Hypothalamus (tissue), 51 donors: ENCODE measurements around the gene ZNF554.

Experiments
- DNase-seq, 51 donors: peaks; one replicate each; lab custom pipeline; 2025; lab: John Stamatoyannopoulos, UW

Gene ZNF554

DNA sequence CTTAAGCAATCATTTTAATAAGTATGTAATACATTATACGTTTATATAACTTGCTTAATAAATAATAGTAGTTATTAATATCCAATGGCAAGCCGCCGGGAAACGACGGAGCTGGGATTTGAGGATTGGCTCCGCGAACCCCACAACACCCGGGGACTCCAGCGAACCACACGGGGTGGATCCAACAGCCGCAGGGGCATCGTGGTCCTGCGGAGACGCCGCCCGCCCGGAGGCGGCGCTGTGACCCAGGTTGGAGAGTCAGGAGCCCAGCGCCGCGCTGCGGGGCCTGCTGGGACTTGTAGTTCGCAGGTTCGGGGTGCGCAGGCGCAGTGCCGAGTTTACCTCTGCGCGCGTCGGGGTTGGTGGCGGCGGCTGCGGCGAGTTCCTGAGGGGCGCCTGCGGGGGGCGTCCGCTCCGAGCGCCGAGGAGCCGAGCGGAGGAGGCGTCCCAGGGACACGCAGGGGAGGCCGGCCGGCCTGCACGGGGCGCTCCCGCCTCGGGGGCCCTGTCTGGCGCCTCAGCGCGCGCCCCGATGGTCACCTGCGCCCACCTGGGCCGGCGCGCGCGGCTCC lies at the start of gene ZNF554:
Gene ZNF554, plus strand, starts transcription at position 329 of the 572 bp plus-strand sequence. Its CDS starts 204 bp downstream, at position 533.
- DNase-seq = peak; percentile 45 to 96 (median 90)

DNA sequence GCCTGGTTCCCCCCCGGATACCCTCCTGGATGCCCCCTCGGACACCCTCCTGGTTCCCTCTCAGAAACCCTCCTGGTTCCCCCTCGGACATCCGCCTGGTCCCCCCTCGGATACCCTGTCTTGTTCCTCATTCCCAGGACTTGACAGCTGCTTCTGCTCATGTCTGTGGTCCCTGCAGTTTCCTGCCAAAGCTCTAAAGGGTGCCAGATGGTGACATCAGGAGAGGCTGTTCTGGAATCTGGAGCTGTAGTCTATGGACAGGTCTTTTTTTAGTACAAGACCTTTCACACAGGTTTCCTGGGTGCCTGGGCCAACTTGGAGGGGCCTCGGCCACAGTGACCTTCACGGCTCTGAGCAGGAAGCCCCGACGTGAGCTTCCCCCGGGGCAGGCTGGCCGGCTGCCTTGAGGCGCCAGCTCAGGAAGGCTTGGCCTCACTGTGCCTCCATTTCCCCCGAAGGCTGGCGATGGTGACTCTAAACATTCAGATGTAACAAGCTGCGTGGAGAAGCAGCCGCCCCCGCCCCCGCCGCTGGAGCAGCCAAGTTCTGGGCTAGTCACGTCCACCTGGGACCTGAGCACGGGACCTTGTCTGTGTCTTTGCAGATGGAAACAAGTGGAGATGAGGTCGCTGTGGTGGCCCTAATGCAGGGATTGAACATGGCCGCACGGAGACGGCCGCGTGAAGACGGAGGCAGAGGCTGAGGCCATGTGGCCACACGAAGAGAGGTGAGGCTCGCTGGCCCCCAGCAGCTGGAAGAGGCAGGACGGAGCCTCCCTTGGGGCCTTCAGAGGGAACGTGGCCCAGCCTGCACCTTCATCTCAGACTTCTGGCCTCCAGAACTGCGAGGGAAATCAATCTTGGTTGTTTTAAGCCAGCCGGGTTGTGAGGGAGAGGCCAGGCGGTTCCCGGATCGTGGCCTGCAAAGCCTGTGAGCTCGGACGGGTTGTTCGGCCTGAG lies 49.3 kb upstream of the ZNF554 start:
- peak in 18 of 51 donors; percentile 4 to 45 (median 32) for DNase-seq

DNA sequence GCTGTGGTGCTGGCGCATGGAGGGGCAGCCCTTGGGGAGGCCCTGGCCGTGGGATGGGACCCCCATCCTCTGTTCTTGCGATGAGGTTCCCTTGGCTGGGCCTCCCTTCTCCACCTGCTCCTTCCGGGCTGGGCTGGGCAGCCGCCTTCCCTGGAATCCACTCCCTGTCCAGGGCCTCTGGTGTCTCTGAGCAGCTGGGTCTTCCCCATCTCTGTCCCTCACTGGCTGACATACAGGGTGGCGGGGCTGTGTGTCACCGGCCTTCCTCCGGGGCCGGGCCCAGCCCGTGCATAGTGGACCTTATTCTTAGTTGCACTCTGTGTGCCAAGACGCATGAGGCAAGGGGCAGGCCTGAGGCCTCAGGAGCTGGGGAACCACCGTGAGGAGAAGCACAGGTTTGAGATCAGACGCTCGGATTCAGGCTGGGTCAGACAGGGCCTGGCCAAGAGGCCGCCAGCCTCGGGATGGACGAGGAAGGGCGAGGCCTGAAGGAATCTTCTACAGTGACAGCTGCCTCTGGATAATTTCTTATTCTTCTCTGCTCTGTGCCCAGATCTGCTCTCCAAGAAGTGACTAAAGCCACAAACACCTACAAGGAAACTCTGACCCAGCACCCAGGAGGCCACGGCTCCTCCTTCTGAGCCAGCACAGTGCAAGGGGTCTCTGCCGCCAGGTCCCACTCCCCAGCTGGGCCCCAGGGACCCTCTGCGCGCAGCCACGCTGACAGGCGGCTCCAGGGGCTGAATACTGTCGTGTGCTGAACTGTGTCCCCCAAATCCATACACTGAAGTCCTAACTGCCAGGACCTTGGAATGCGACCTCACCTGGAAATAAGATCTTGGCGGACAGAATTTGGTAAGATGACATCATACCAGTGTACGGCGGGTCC lies 47.6 kb upstream of the ZNF554 start:
- no peak for DNase-seq

DNA sequence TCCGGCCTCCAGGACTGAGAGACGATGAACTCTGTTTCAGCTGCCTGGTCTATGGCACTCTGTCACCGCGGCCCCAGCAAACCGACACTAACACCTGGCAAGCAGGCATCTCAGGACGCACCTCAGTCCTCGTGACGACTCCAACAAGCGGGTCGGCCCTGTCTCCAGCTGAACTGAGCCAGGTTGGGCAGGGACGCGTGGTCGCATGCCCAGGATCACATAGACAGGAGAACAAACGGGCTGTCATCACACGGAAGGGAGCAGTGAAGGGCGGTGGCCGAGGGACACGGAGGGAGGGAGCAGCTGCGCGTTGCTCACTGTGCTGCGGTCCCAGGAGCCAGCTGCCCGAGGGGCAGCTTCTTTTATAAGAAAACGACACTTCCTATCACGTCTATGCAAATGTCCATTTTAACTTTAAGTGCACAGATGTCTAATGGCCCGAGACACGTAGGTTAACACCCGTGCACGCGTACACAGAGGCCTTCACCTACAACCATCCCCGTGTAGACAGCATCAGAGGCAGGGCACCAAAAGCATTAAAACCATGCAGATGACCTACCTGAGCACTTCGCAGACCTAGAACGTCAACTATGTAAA lies 45.5 kb upstream of the ZNF554 start:
- DNase-seq = no peak

DNA sequence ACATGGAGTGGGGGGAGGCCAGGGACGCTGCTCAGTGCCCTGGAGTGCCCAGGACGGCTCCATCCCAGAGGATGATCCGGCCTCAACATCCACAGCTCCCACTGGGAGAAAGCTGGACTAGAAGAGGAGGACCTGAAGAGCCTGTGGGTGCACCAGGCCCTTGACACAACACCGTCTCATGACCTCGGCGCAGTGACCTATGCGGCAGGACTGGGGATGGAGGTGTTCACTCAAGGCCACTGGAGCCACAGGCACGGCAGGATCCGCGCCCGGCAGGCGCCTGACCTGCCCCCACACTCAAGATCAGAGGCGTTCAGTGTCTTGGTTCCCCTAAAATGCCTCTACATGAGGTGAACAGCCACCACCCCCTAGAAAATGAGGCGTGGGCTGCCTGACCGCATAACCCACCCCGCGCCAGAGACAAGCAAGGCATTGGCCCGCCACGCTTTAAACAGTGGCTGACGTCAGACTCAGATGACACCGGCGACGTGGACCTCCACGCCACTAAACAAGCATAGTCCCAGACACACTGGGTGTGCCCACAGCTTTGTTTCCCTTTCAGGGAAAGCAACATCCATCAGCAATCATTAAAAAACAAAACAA lies 44.6 kb upstream of the ZNF554 start:
- peak in 12 of 51 donors; percentile 9 to 51 (median 26) for DNase-seq

DNA sequence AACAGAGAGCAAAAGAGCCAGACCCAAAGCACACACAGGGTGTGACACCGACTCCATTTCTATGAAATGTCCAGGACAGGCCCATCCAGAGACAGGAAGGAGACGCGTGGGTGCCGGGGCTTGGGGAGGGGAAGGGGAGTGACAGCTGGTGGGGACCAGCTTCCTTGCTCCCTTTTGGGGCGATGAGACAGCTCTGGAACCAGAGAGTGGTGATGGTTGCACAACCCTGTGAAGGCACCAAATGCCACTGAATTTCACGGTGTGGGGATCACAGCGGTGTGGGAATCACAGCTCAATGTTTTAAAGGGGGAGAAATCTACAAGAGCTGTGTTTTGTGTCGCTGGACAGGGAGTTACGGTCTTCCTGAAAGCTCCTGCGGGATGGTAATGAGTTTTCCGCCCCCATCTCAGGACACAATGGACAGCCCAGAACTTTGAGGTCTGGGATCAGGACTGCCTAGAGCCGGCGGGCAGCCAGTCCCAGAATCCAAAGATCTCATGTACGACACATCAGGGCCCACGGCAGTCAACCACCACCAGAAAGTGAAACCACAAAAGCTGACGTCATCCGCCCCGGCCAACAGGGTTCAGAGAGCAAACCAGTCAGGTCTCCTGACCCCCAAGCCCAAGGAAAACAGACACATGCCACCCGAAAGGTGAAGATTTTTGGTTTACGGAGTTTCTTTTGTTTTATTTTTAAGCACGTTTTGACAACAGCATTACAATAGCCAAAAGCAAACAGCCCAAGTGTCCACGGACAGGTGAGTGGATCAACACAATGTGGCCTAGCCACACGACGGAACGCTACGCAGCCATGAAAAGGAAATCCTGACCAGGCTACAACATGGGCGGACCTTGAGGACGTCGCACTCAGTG lies 43.9 kb upstream of the ZNF554 start:
- peak in 20 of 51 donors; percentile 6 to 56 (median 20) for DNase-seq

DNA sequence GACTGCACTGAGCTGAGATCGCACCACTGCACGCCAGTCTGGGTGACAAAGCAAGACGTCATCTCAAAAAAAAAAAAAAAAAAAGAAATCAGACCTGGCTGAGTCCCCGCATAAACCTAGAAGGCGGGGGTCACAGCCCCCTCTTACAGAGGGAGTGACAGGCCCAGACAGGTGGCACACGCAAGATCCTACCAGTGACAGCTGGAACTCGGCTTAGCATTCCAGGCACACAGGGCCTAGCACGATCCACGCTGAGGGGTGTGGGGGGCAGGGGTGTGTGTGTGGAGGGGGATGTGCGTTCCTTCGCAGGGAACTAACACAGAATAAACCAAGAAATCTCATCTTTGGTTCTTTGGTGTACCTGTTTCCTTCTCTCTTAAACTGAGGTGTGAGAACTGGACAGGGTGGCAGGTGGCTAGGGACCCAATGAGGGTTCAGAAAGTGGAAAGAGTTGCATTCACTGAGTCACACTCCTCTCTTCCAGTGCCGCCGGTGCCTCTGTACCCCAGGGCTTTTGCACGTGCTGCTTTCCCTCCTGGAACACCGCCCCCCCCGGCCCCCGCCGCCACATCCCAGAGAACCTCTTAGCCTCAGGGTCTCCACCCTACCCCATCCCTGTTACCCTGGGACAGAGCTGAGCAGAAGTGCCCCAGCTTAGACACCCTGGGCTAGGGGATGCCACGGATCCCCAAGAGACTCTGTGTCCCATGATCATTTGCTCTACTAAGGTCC lies 41.5 kb upstream of the ZNF554 start:
- DNase-seq = no peak

DNA sequence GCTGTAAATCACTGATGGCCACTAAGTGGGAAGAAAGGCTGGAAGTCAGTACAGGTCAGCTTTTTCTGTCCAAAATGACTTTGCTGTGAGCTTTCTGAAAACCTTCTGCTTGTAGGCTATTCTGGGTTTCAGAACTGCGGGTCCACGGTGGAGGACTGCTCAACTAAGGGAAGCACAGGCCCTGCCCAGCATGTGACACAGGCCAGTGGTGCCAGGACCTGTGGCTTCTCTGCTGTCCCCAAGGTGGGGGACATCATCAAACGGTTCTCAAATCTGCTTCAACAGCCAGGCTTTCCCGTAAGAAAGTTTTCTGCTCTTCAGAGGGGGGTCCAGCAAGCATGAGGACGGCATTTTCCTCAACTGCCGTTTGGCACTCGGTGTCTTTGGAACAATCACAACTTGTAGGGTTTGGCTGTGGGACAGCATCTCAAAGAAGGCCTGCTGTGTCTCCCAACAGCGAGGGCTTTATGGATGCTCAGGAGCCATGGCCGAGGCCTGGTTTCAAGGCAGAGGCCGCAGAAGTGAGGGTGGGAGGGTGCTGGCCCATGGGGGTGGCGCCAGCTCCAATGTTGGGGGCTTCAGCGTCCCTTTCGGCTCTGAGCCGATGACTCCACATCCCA lies 40.4 kb upstream of the ZNF554 start:
- DNase-seq = peak in 41 of 51 donors; percentile 7 to 76 (median 50)

DNA sequence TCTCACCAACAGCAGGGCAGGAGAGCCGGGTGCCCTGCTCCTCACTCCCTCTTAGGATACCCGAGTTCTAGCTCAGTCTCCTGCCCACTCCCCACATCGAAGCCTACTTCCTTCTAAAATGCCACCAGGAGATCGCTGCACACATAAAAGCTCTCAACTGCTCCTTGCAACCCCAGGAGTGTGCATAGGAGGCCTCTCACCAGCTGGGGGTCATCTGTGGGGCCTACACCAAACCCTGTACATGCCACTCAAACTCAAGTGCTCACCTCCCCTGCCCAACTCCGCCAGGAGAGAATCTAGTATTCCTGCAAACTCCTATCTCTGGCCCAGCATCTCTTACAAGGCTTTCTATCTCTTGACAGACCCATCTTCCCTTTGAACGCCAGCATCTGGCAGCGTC lies 39.4 kb upstream of the ZNF554 start:
- no peak for DNase-seq

DNA sequence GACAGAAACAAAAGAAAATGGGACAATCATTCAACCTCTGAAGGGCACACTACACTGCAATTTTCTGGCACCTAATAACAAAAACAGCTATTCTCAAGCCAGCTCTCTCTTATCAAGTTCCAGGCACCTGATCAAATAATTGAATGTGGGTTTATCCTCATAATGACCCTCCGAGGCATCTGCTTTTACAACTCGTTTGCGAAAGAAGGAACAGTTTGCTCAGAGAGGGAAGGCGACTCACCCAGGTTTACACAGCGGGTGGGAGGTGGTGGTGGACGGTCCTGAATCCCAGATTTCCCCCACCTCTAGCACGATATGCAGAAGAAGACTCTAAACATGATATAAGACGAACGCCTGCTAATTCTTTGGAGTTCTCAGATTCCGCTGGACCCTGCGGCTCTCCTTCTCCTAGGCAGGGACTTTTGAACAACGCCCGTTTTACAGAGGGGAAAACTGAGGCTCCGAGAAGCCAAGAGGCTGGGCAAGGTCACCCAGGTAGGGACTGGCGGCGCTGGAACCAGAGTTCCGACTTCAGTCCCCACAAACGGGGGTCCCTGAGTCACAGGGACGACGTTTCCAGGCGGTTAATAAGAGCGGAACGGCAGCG lies 37.2 kb upstream of the ZNF554 start:
- no peak for DNase-seq

DNA sequence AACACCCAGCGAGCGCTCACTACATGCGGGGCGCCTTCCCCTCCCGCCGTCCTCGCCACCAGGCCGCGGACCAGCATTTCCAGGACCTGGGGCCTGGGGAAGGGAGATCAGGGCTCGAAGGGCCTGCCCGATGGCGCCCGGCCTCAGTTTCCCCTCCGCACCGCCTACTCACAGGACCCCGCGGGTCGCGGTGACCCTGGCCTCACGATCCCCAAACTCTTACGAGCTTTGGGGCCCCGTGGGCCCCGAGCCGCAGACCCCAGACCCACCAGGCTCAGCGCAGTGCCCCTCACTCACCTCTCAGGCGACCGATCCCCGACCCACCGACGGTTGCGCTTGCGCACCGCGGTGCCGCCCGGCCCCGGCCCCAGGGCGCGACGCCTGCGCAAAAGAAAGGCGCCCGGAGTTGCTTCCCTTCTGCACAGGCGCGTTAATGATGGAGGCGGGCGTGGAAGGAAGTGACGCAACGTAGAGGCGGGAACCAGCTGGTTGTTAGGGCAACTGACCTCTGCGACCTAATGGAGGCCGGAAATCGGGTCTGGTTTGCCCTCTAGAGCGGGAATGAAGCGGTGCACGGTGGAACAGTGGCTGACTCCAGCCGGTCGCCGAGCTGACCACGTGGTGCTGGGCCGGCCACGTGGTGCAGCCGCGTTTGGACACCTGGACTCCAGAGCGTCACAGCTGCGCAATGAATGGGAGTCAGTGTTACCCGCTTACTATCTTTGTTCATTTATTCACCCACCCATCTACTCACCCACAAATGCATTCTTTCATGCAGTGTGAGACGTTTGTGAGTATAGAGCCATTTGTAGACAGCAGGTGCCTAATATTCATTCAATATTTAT lies 36.5 kb upstream of the ZNF554 start, which contains the start of gene SGTA:
Gene SGTA, minus strand, starts transcription at position 338 of the 845 bp plus-strand sequence. CDS start 14,205 bp downstream, outside the sequence.
- peak; percentile 82 to 99 (median 97) for DNase-seq

DNA sequence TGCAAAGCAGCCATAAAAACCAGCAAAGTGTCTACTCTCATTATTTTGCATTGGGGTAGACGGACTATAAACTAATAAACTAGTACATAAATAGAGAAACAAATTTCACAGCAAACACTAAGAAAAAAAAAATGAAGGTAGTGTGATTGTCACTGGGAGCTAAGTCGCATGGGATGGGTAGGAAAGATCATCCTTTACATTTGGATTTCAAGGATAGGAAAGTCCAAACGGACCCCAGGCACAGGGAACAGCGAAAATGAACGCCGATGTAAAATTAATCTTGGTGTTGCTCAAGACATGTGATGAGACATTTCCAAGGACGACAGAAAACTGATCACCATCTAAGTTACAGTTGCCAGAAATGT lies 35.9 kb upstream of the ZNF554 start:
- no peak for DNase-seq

DNA sequence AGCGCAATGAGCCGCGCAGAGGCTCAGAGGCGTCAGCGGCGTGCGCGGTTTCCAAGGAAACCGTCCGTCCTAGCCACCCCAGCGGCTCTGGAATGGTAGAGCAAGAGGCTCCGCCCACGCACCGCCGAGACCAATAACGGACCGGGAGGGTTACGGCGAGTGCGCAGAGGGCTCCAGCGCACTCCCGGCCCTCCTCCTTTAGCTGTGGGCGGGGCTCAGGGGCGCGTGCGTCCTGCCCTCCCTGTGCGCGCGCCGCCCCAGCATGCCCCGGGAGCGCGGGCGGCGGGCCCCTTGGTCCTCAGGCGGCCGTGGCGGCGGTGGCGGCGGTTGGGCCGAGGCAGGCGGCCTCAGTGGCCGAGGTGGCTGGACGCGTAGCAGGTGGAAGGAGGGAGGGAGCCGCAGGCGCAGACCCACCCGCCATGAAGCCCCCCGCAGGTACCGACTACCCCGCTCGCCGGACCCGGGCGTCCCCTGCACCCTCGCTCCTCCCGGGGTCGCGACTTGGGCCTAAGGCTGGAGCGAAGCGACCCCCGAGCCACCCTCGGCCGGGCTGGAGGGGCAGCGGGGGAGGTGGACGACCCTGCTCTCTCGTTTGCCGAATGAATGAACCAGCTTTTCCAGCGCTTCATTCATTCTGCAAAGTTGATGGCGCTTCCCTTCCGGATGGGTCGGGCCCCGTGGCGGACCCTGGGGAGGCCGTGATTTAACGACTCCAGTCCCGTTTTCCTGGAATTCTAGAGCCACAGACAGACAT lies 34.2 kb upstream of the ZNF554 start, which contains the start of gene THOP1:
Gene THOP1, plus strand, starts transcription at position 260 of the 754 bp plus-strand sequence. Its CDS starts 160 bp downstream, at position 420.
- DNase-seq = peak; percentile 26 to 99 (median 94)

DNA sequence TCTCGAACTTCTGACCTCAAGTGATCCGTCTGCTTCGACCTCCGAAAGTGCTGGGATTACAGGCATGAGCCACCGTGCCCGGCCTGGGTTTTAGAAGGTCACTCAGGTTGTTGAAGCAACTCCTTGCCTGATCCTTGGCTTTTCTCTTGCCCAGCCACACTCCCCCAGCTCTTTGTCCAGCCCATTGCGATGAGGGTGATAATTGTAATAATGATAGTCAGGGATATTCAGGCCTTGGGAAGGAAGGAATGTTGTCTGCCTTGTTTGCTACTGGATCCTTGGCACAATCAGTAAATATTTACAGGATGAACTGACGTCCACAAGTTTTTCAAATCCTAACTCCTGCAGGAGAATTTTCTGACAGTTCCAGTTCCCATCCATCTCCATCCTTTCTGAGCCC lies 32.6 kb upstream of the ZNF554 start:
- DNase-seq = no peak

DNA sequence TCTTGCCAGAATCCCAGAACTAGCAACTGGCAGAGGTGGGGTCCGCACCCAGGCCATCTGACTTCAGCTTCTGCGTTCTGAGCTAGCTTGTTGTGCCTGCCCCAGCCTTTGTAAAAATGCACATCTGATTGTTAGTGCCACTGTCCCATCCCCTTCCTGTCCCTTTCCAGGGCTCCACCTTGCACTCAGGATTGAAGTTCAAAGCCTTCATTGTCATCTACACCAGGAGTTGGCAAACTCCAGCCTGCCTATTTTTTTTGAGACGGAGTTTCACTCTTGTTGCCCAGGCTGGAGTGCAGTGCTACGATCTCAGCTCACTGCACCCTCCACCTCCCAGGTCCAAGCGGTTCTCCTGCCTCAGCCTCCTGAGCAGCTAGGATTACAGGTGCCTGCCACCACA lies 31.4 kb upstream of the ZNF554 start:
- DNase-seq = no peak

DNA sequence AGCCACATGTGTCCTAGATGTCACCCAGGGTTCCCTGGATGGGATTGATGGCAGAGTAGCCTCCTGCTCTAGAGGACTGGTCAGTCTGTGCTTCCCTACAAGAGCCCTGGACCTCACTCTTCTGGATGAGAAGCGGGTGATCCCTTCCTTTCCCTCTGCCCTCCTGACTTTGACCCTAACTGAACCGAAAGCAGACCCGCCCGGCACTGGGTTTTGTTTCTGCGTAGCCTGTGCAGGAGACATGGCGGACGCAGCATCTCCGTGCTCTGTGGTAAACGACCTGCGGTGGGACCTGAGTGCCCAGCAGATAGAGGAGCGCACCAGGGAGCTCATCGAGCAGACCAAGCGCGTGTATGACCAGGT lies 29.5 kb upstream of the ZNF554 start:
- DNase-seq = no peak
